Fibroblast of mammary gland (primary cell): Measurements from ENCODE around the gene RSRC1.

Experiments used
- DNase-seq: peaks from one replicate; pipeline ENCODE4 v3.0.0-alpha.2; 2010; ENCODE audit warnings: low read depth
- H3K4me3 ChIP-seq: 2 replicates; pipeline ENCODE4 v1.5.1; 2011; ENCODE audit warnings: low read depth, mild to moderate bottlenecking, low read length, moderate library complexity; ENCODE audit not compliant: control insufficient read depth
- TF ChIP-seq, protein P1 (sequence below): conservative IDR thresholded peaks from 2 replicates; pipeline ENCODE4 v1.5.1; 2011; ENCODE audit warnings: low read depth, low read length, inconsistent platforms; ENCODE audit not compliant: control insufficient read depth, insufficient read depth

RSRC1 gene

DNA sequence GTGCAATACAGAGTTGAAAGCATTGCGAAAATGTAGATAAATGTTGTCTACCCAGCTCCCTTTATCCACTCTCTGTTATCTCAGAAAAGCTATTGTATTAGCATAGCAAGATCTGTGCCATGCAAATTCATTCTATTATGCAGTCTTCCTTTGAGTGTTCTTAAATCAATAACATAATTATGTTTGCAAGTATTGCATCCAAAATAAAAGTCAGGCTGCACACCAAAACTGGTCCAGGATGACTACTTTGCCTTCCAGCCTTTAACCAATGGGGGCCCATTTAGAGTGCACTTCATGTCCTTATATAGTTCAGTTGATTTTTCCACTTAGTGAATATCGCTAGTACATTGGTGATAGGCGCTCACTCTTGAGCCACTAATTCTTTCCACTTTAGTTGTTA lies 353.7 kb downstream of the RSRC1 start:
- no peak for DNase-seq
- no peak overlapping the region for H3K4me3 ChIP-seq
- TF ChIP-seq, protein P1, sequence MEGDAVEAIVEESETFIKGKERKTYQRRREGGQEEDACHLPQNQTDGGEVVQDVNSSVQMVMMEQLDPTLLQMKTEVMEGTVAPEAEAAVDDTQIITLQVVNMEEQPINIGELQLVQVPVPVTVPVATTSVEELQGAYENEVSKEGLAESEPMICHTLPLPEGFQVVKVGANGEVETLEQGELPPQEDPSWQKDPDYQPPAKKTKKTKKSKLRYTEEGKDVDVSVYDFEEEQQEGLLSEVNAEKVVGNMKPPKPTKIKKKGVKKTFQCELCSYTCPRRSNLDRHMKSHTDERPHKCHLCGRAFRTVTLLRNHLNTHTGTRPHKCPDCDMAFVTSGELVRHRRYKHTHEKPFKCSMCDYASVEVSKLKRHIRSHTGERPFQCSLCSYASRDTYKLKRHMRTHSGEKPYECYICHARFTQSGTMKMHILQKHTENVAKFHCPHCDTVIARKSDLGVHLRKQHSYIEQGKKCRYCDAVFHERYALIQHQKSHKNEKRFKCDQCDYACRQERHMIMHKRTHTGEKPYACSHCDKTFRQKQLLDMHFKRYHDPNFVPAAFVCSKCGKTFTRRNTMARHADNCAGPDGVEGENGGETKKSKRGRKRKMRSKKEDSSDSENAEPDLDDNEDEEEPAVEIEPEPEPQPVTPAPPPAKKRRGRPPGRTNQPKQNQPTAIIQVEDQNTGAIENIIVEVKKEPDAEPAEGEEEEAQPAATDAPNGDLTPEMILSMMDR: no peak

DNA sequence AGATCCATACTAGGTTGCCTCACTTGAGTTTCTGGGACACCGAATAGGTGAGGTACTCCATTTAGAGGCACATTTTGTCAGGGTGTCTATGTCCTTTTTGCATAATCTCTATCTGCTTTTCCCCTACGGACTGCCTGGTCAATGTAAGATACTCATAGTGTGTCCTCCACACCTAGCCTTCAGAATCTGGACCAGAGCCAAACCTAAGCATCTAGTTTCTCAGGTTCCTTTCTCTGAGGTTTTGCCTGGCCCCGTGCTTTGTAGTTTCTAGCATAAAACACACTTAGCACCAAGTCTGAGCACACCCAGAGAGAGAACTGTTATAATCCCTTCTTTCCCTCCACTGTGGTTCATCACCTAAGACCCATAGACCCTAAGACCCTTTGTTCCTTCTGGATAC lies 355.2 kb downstream of the RSRC1 start:
- TF ChIP-seq, protein P1: no peak
- no peak for DNase-seq
- H3K4me3 ChIP-seq: no peak overlapping the region

DNA sequence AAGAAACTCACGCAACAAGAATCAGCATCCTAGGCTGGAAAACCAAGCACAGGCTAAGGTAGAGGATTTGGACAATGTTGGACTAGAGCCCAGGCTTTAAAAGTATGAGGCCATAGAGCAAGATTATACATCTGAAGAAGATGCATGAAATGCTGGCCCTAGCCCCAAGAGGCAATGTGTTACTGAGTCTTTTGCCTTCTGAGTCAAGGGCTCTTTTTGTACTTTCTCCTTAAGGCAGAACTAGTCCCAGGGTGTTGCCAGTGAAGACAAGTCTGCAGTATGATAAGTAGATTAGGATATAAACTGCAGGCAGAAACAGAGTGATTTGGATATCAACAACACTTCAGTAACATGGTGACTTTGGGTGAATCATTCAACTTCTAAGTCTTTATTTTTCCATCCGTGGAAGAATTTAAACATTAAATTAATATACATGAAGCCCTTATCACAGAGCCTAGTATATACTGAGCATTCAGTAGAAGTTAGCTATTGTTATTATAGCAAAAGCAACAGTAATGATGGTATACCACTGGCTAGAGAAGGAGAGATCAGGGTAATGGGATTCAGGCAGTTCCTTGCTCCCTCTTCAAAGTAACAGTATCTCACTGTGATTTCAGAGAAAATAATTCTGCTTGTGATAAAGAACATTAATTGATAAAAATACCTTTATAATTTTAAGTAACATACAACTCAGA lies 361.2 kb downstream of the RSRC1 start:
- H3K4me3 ChIP-seq: no peak overlapping the region
- peak; percentile 89 for DNase-seq
- TF ChIP-seq, protein P1: no peak

DNA sequence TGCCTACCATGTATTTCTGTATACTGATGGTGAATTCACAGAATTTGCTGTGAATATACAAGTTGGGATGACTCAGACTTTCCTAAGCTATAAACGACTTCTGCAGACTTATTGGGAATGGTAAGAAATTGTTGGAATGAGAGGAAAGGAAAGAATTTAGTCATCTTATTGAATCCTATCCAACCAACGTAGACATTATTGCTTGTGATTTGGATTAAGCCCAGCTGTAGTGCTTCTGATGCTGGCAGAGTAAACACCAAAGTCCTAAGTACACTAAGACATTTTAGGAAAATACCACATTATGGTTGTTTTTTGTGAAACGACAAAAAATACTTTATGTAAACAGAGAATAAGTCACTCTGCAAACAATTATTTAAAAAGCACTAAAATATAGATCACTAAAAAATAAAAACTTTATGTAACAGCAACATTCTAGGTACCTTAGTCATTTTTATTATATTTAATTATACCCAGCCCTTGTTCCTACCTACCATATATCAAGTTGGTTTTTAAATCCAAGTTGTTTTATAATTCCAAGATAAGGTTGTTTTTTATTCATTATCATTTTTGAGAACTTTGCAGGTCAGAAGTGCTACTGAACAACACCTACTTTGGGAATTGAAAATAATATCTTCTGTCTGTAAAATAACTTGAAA lies 361.9 kb downstream of the RSRC1 start:
- TF ChIP-seq, protein P1: no peak
- peak; percentile 97 for DNase-seq
- H3K4me3 ChIP-seq: no peak overlapping the region

DNA sequence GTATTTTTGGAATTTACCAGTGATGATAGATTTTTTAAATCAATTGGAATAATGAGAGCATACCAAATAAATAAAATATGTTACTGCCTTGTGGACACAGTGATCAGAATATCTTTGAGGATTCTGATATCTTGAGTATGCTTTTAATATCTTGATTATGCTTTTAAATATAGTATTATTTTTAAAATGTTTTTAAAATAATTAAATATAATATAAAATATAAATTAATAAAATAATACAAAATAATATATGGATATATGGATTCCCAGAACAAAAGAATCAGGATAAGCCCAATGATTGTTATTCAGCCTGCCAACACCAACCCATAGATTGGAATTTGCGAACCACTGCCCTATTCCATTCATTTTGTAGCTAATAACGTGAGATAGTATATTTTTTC lies 369.2 kb downstream of the RSRC1 start:
- no peak for DNase-seq
- TF ChIP-seq, protein P1: no peak
- H3K4me3 ChIP-seq: no peak overlapping the region

DNA sequence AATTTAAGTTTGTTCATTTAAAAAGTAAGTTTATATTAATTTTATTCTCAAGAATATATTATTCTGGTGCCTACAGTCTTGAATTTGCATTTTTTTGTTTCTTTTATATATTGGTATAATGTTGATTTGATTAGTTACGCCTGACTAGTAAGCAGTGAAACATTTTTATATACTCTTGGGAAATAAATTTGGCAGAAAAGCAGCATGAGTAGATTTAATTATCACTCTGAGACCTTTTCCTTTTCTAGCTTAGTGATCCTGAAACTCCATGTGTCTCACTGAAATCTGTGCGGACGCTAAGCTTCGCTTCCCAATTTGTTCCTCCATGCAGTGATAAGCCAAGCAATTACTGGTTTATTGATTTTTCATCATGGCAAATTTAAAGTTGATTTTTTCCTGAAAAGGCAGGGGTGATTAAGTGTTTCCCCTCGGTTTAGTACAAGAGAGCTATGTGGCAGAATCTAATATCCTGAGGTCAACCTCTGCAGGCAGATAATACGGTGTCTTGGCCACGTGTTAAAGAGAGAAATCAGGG lies 373.9 kb downstream of the RSRC1 start:
- peak; percentile 35 for DNase-seq
- TF ChIP-seq, protein P1: no peak
- no peak overlapping the region for H3K4me3 ChIP-seq
